H1 (cell line): ENCODE measurements around the gene FSCN2. TPM values are rescaled to one million over a fixed set of nuclear protein-coding genes. Genes with fewer than 3 reads are reported as not detected.

ENCODE experiments used
- CHD2 ChIP-seq: IDR thresholded peaks from 2 replicates; pipeline ENCODE4 v1.6.1; 2012; ENCODE audit warnings: low read length, improper control_type of control experiment
- CHD7 ChIP-seq: fragments of 300-600 bp; sonication (generic); IDR thresholded peaks from 2 replicates; pipeline ENCODE4 v1.7.1; 2012; ENCODE audit warnings: low read length, moderate library complexity, mild to moderate bottlenecking, inconsistent platforms; ENCODE audit not compliant: insufficient replicate concordance
- EP300 ChIP-seq, 2 experiments: IDR thresholded peaks; 1 replicate in 1 of 2; 2 replicates in 1 of 2; pipeline ENCODE4 v1.6.1; 2011 to 2012; ENCODE audit warnings: low read depth in 2 of 2, low read length in 2 of 2, mild to moderate bottlenecking in 2 of 2, borderline replicate concordance in 1 of 2, inconsistent platforms in 1 of 2, moderate library complexity in 1 of 2
- JUND ChIP-seq: IDR thresholded peaks from 2 replicates; pipeline ENCODE4 v1.6.1; 2011; ENCODE audit warnings: mild to moderate bottlenecking, improper control_type of control experiment, low read length
- MAFK ChIP-seq: IDR thresholded peaks from 2 replicates; pipeline ENCODE4 v1.6.1; 2012; ENCODE audit warnings: low read depth, mild to moderate bottlenecking, improper control_type of control experiment, low read length
- polyA plus RNA-seq, 7 experiments: library from polyadenylated mRNA; depleted of rRNA in 3 of 7; stranded (reverse) in 5 of 7; unstranded in 2 of 7; fragments of >200 nt in 5 of 7; fragments of 200-250 nt in 2 of 7; gene quantifications; 1 replicate in 5 of 7; 2 replicates in 1 of 7; 4 replicates in 1 of 7; pipeline versions ENCODE4 v1.2.1 to v1.2.3, GENCODE V29; 2011 to 2013; ENCODE audit warnings: missing spikeins in 2 of 7, mixed read lengths in 2 of 7
- total RNA-seq: library from RNA; stranded (reverse); fragmentation: NEBNext Ultra II Directional; extraction: Animal tissue kit (Norgen Biotek cat#: 25700); gene quantifications from 2 replicates; pipeline ENCODE4 v1.2.1, GENCODE V29; 2021

Gene FSCN2
- total and polyA plus RNA-seq, 2 of the 8 experiments (the other 6 are each of a cell fraction or from before 2014, with no cell fraction given), result 0.18 to 0.30 TPM

GRCh38 chr17:81540676-81541027 lies 12.5 kb downstream of the FSCN2 start (continued):
- TF ChIP-seq CHD7 (no peak), CHD2 (no peak), JUND (no peak), EP300 (IDR thresholded peaks at IDR 0.05; ENCODE audit: borderline replicate concordance in 1 of 2, low read depth in 2 of 2, low read length in 2 of 2) (no peak), MAFK (no peak)
